GM18507 (cell line): ENCODE results near the gene RAB11FIP3.
"Not testable (repeated sequence)": the region's sequence is repeated elsewhere in the genome, so short reads cannot be mapped to it uniquely, and the experiment has no call there.

ENCODE experiments used
- DNase-seq: peaks from one replicate; pipeline ENCODE4 v3.0.0; 2011; ENCODE audit warnings: low read depth; ENCODE audit not compliant: insufficient read length; ENCODE audit errors: extremely low spot score
- FAIRE-seq: peaks from 2 replicates; lab custom pipeline; 2011; peaks lifted over from hg19 to GRCh38; lab: Jason Lieb, UNC

Gene RAB11FIP3

GRCh38 chr16:455453-455852 is 30.0 kb downstream of the RAB11FIP3 start:
- no peak for DNase-seq
- no peak for FAIRE-seq

DNA sequence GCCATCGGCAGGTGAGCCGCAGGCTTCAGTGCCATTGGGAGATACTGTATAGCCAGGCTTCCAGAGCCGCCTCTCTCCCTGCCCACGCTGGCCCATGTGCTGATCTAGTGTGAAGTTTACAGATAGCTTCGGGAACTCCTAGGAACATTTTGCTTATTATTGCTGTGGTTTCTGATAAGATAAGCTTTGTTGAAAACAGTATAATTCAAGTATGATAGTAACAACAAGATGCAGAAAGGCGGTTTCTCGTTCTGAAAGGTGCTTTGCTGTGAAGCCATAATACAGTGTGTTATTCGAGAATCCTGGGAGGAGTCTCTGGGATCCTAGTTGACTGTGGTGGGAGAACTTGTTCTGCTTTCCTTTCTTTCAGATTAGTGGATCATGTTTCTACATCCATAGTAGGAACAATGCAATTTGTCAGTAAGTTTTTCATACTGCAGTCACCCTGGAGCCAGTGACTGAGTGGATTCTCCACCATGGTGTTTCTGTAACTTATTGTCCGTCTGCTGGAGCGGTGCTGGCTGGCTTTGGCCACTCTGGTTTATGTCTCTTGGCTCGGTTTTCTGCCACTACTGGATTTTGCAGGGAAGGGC is 31.5 kb downstream of the RAB11FIP3 start:
- no peak for DNase-seq
- no peak for FAIRE-seq

DNA sequence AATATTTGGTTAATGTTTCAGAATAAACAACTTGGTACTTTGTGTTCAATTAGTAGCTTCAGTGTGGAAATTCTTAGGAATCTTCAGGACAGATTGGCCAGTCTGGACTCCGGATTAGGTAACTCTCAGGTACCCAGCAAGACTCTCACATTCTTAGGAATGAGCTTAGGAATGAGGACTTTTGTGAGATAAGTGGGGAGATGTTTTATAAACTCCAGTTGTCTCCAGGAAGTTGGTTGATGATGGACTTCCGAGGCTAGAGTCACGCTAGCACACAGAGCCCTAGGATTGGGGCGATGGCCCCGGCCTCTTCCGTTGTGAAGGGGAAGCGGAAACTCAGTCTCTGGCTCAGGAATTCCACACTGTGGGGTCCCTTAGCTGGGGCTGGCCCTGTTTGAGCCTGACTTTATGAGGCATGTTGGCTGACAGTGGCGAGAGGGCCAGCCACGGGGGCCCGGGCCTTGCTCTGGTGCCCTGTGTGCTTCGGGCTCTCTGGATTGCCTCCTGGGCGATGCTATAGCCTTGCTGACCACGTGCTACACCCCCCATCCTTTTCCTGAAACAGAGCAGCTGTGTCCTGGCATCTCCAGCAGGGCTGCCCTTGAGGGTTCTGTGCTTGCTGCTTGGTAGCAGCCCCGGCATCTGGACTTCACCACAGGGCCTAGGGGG is 32.4 kb downstream of the RAB11FIP3 start:
- DNase-seq (no peak), FAIRE-seq (no peak)

GRCh38 chr16:459761-460160 is 34.3 kb downstream of the RAB11FIP3 start:
- no peak for DNase-seq
- no peak for FAIRE-seq

DNA sequence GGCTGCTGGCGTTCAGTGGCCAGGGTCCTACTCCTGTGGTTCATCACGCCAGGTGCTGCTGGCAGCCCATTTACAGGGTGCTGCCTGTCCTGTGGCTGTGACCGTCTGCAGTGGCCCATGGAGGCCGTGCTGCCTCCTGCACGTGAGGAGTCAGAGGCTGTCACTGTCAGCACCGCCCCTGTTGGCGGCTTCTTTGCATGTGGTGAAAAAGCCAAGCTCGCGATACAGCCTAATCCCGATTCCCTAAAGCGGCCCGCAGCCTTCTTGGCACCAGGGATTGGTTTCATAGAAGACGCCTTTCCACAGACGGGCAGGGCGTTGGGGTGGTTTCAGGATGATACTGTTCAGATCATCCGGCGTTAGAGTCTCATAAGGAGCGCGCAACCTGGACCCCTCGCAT is 35.3 kb downstream of the RAB11FIP3 start:
- DNase-seq, result no peak
- no peak for FAIRE-seq

DNA sequence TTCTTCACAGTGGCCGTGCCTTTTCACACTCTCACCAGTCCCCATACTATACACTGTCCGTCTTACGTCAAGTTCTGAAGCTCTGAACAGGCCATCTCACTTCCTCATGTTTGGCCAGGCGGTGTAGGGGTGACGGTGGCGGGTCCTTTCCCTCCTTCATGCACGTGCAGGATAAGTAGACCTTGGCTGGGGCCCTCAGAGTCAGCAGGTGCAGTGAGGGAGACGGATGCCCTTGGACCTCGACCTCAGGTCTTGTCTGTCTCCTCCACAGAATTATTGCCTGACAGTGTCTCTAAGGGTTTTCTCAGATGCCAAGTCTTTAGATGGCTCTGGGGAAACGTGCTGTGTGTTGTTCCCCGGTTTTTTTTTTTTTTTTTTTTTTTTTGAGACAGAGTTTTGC is 37.6 kb downstream of the RAB11FIP3 start:
- DNase-seq (no peak), FAIRE-seq (no peak)

DNA sequence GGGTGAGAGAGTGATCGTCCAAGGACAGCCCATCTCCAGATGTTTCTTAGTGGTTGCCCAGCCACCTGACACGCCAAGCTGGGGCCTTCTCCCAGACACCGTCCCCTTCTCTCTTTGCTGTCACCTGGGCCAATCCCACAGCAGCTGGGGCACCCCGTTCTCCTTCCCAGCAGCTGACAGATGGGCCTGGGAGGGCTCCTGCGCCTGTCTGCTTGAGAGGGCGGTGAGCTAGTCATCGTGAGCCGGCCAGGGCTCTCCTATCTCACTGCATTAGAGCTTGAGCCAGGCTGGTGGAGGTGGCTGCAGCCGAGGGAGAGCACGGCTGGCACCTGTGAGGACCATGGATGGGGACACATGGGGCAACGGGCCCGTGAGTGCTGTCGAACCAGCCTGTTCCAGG is 41.2 kb downstream of the RAB11FIP3 start:
- no peak for FAIRE-seq
- no peak for DNase-seq

DNA sequence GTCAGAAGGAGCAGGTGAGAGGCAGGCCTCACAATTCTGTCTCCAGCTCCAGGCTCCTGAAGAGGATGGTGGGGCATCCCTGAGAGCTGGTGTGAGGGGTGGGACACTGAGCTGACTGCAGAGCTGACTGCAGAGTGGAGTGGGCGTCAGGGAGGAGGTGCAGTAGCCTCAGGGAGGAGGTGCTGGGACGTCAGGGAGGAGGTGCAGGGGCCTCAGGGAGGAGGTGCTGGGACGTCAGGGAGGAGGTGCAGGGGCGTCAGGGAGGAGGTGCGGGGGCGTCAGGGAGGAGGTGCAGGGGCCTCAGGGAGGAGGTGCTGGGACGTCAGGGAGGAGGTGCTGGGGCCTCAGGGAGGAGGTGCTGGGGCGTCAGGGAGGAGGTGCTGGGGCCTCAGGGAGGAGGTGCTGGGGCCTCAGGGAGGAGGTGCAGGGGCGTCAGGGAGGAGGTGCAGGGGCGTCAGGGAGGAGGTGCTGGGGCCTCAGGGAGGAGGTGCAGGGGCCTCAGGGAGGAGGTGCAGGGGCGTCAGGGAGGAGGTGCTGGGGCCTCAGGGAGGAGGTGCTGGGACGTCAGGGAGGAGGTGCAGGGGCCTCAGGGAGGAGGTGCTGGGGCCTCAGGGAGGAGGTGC is 41.9 kb downstream of the RAB11FIP3 start:
- not testable (repeated sequence) for FAIRE-seq, DNase-seq

DNA sequence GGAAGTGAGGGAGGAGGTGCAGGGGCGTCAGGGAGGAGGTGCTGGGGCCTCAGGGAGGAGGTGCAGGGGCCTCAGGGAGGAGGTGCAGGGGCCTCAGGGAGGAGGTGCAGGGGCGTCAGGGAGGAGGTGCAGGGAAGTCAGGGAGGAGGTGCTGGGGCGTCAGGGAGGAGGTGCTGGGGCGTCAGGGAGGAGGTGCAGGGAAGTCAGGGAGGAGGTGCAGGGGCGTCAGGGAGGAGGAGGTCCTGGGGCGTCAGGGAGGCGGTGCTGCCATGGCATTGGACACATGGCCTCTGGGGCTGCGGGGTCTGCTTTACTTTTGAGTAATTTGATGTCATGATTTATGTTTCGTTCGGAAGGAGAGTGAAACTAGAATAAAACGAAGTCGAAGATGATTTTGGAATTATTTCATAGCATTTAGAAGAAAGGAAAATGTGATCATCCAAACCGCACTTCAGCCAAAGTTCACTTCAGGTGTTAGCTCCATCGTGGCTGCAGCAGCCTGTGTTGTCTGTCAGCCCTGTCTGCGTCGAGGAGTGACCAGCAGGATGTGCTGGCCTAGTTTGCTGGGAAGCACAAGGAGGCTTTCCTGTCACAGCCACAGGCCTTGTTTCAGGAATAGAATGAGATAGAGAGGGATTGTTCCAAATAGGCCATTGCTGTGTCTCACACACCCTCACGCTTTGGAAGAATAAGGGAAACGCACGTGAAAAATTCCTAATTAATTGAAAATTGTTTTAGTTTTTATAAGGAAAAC is 42.8 kb downstream of the RAB11FIP3 start:
- FAIRE-seq, result no peak
- DNase-seq, result no peak

DNA sequence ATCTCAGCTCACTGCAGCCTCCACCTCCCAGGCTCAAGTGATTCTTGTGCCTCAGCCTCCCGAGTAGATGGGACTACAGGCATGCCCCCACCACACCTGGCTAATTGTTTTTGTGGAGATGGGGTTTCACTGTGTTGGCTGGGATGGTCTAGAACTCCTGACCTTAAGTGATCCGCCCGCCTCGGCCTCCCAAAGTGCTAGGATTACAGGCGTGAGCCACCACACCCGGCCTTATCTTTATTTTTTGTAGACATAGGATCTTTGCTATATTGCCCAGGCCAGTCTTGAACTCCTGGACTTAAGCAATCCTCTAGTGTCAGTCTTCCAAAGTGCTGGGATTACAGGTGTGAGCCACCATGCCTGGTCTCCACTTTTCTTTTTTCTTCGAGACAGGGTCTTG is 44.0 kb downstream of the RAB11FIP3 start:
- DNase-seq, FAIRE-seq: not testable (repeated sequence)

DNA sequence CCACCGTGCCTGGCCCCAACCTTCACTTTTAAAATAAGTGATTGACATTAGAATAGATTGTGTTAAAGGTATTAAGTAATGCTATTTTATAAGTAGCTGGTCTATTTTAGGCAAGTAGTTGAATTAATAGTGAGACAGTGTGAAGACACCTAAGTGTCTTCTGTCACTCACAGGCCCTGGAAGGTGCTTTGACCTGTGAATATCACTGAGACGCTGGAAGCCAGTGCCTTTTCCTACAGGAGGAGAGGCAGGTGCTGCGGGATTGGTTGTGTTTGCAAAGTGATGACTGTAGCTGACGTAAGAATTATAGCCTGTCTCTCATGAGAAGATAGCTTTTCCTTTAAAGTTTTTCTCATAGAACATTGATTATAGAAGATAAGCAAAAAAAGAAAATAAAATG is 45.0 kb downstream of the RAB11FIP3 start:
- no peak for FAIRE-seq
- DNase-seq, result no peak

DNA sequence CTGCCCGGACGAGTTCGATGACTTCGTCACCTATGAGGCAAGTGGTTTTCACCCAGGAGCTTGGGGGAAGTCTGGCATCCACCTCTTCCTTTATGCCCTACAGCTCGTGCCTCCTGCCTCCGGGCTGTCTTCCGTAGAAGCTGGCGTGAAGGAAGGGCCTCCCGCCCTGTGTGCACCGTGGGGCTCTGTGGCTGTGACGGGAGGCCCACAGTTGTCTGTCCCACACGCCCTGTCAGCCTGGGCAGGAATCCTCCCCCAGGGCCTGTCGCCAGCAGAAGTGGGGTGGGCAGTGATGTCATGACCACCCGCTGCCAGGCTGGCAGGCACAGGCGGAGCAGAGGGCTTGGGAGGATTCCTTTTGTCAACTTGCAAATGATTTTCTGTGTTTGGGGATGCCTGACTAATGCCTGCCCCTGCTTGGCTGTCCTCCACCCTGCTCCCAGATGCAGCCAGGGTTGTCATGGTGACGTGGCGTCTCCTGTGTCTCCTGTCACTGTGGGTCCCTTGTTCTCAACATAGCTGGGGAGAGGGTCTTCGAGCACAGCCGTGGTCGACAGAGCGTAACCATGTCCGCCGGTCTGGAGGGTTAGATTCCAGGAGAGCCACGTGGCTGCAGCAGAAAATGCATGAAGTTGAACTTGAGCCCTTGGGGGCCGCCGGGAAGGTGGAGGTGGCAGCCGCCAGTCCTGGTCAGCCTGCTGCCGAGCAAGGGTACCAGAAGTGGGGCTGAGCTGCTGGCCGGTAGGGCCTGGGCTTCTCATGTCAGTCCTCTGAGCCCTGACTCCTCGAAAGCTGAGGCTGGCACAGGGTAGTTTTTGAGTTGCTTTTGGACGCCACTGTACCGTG is 46.1 kb downstream of the RAB11FIP3 start:
- FAIRE-seq, result no peak
- no peak for DNase-seq

DNA sequence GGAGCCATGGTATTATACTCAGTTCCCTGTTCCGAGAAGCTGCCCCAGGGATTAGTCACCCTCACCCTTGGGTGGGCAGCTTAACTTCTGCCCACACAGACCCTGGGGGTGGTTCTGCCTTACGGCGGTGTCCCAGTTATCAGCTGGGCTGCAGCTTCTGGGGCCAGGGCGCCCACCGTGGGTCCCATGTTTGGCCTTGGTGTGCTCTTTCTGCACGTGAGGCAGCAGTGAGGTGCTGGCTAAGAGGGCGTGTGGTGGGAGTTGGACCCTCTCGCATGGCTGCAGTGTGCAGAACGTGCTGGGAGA is 46.7 kb downstream of the RAB11FIP3 start:
- DNase-seq (no peak), FAIRE-seq (no peak)

- no peak for DNase-seq
- no peak for FAIRE-seq
Observed at GRCh38 chr16:473046-474043, 47.9 kb downstream of the RAB11FIP3 start.

GRCh38 chr16:474420-475122 is 49.1 kb downstream of the RAB11FIP3 start:
- FAIRE-seq (no peak), DNase-seq (no peak)

- no peak for DNase-seq
- no peak for FAIRE-seq
Observed at GRCh38 chr16:476039-476438, 50.6 kb downstream of the RAB11FIP3 start.

- DNase-seq, result no peak
- FAIRE-seq, result no peak
Observed at GRCh38 chr16:477301-478157, 52.1 kb downstream of the RAB11FIP3 start.
